Stimulated activated effector memory CD8-positive, alpha-beta T cell treated with anti-CD3 and anti-CD28 coated beads, Interleukin-12 subunit alpha, Interleukin-12 subunit beta, amount 100 ng/mL, for 72 hours (primary cell): ENCODE results near the gene IKZF5.
A peak's percentile ranks its signal among the peaks of the same experiment; 100 is the strongest.

Experiments used
- ATAC-seq: fragments of 150-1000 bp; cut with Tn5 transposase; 2 replicates; pipeline ENCODE4 v1.10.0; 2021
- DNase-seq, 2 donors: peaks; one replicate each; pipeline ENCODE4 v3.0.0; 2021 to 2022; ENCODE audit warnings: low spot score in 2 of 2
- H3K27ac Mint-ChIP-seq: one replicate; pipeline ENCODE4 v1.8.0; 2022; ENCODE audit warnings: mild to moderate bottlenecking, mixed read lengths
- H3K36me3 Mint-ChIP-seq: one replicate; pipeline ENCODE4 v1.8.0; 2022; ENCODE audit warnings: mild to moderate bottlenecking, mixed read lengths
- H3K4me1 Mint-ChIP-seq: one replicate; pipeline ENCODE4 v1.8.0; 2022; ENCODE audit warnings: mixed read lengths
- H3K4me3 Mint-ChIP-seq: one replicate; pipeline ENCODE4 v1.8.0; 2022; ENCODE audit warnings: mild to moderate bottlenecking, mixed read lengths
- H3K9me3 Mint-ChIP-seq: one replicate; pipeline ENCODE4 v1.8.0; 2022; ENCODE audit warnings: mixed read lengths

The IKZF5 gene

GRCh38 chr10:122974023-122974422 is 34.6 kb downstream of the IKZF5 start:
- no peak for DNase-seq
- no peak overlapping the region for H3K4me3 Mint-ChIP-seq
- H3K4me1 Mint-ChIP-seq, result no peaks in the 10 kb centered on the region

GRCh38 chr10:122968698-122969097 is 39.9 kb downstream of the IKZF5 start:
- no peaks in the 10 kb centered on the region for H3K36me3 Mint-ChIP-seq
- H3K4me3 Mint-ChIP-seq, result no peak overlapping the region
- no peak for DNase-seq
- no peak for ATAC-seq
- H3K4me1 Mint-ChIP-seq, result no peaks in the 10 kb centered on the region
- no peak overlapping the region for H3K27ac Mint-ChIP-seq
- H3K9me3 Mint-ChIP-seq, result peaks cover 18% of the 10 kb centered on the region

More at GRCh38 chr10:122974023-122974422, 34.6 kb downstream of the IKZF5 start:
- Mint-ChIP-seq H3K27ac (no peak overlapping the region), H3K36me3 (no peaks in the 10 kb centered on the region), H3K9me3 (no peaks in the 10 kb centered on the region)
- no peak for ATAC-seq

- no peaks in the 10 kb centered on the region for H3K36me3 Mint-ChIP-seq
- H3K9me3 Mint-ChIP-seq, result peaks cover 18% of the 10 kb centered on the region
- ATAC-seq, result no peak
Measured at GRCh38 chr10:122966879-122967278, 41.7 kb downstream of the IKZF5 start.

DNA sequence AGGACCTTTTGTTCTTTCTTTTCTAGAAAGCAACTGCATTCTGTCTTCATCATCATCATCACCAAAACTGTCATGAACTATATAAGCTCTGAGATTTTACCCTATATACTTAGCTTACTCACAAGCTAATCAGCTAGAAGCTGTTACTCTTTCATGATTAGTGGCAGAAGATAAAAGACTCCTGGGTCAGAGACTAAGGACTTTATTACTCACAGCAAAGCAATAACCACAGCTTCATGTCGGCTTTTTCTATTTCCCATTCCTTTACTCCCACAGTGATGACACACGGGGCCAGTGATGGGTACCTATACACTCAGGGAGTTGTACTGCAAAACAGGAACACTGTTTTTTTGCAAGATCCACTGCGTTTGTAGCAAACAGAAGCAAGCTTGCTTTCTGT is 46.2 kb downstream of the IKZF5 start:
- ATAC-seq (peak; percentile 37), DNase-seq (no peak)
- no peak overlapping the region for H3K4me3 Mint-ChIP-seq
- H3K36me3 Mint-ChIP-seq, result no peaks in the 10 kb centered on the region
- H3K9me3 Mint-ChIP-seq, result peaks cover 13% of the 10 kb centered on the region
- H3K27ac Mint-ChIP-seq, result no peak overlapping the region
- H3K4me1 Mint-ChIP-seq, result no peaks in the 10 kb centered on the region

More at GRCh38 chr10:122966879-122967278, 41.7 kb downstream of the IKZF5 start:
- no peak overlapping the region for H3K27ac Mint-ChIP-seq
- no peaks in the 10 kb centered on the region for H3K4me1 Mint-ChIP-seq
- H3K4me3 Mint-ChIP-seq, result no peak overlapping the region
- no peak for DNase-seq

GRCh38 chr10:122957474-122957873 is 51.1 kb downstream of the IKZF5 start:
- H3K9me3 Mint-ChIP-seq, result no peaks in the 10 kb centered on the region
- ATAC-seq (no peak), DNase-seq (no peak)
- H3K36me3 Mint-ChIP-seq, result peaks cover 20% of the 10 kb centered on the region
- no peak overlapping the region for H3K27ac Mint-ChIP-seq
- peaks cover 21% of the 10 kb centered on the region for H3K4me1 Mint-ChIP-seq
- H3K4me3 Mint-ChIP-seq, result no peak overlapping the region

GRCh38 chr10:122955892-122956291 is 52.7 kb downstream of the IKZF5 start:
- ATAC-seq, result no peak
- Mint-ChIP-seq H3K4me1 (peaks cover 23% of the 10 kb centered on the region), H3K9me3 (no peaks in the 10 kb centered on the region), H3K36me3 (peaks cover 30% of the 10 kb centered on the region), H3K4me3 (no peak overlapping the region), H3K27ac (no peak overlapping the region)
- DNase-seq, result no peak

DNA sequence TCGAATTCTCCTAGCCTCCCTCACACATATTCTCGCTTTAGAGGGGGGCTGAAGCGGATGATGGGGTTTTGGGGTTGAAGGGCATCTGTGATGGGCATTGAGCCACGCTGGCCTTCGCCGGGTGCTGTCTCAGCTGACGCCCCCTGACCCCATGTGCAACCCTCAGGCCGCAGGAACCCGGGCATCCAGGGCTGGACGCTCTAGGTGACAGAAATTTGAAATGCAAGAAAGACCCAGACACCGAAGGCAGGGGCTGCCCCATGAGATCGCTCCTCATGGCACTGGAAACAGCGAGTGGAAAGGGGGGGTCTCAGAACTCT is 53.9 kb downstream of the IKZF5 start:
- no peak for ATAC-seq
- DNase-seq, result no peak
- Mint-ChIP-seq H3K36me3 (peaks cover 30% of the 10 kb centered on the region), H3K4me3 (peak overlapping the region; percentile 89), H3K9me3 (no peaks in the 10 kb centered on the region), H3K27ac (peak overlapping the region; percentile 94), H3K4me1 (peaks cover 23% of the 10 kb centered on the region)

- DNase-seq, result peak; percentile 87 to 97
- peak; percentile 98 for ATAC-seq
- Mint-ChIP-seq H3K4me1 (peaks cover 23% of the 10 kb centered on the region), H3K4me3 (peak within 1 kb of the TSS; percentile 89), H3K27ac (peak within 1 kb of the TSS; percentile 94), H3K36me3 (peaks cover 35% of the 10 kb centered on the region), H3K9me3 (no peaks in the 10 kb centered on the region)
Measured at GRCh38 chr10:122953902-122954730, 54.5 kb downstream of the IKZF5 start, which contains the start of gene C10orf88. TSS of gene C10orf88 (minus strand) at chr10:122954227. CDS start at chr10:122954178, 49 bp downstream.

DNA sequence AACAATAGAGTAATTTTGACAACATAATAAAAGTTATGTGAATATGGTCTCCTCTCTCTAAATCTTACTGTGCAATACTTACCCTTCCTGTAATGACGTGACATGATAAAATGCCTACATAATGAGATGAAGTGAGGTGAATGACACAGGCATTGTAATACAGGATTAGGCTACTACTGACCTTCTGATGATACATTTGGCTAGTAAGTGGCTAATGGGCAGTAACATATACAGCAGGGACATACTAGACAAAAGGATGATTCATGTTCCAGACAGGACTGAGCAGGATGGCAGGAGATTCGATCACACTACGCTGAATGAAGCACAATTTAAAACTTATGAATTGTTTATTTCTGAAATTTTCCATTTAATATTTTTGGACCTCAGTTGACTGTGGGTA is 59.3 kb downstream of the IKZF5 start:
- Mint-ChIP-seq H3K4me1 (peaks cover 25% of the 10 kb centered on the region), H3K36me3 (peaks cover 58% of the 10 kb centered on the region), H3K4me3 (no peak overlapping the region), H3K9me3 (no peaks in the 10 kb centered on the region), H3K27ac (no peak overlapping the region)
- no peak for ATAC-seq
- DNase-seq, result no peak
